Measurements from ENCODE around the gene FLOT1. TPM values are rescaled to one million over a fixed set of nuclear protein-coding genes. Genes with fewer than 3 reads are reported as not detected.

The FLOT1 gene
- total and polyA plus RNA-seq, 2 donors from 2014 or later = 227 to 317 TPM

- DNase-seq (peak in 2 of 5 donors; percentile 29 to 82), FAIRE-seq (no peak)
- Histone ChIP-seq H3K36me3 (ENCODE audit: control insufficient read depth in 2 of 3, insufficient read depth in 3 of 3, low read length in 3 of 3) (no peaks in the 10 kb centered on the region), H3K9me3 (ENCODE audit: control insufficient read depth in 2 of 3, insufficient read depth in 1 of 3, low read length in 3 of 3) (no peaks in the 10 kb centered on the region), H3K9ac (ENCODE audit: low read length in 3 of 3) (peak overlapping the region in 2 of 3 donors; percentile 77 to 94), H3K27ac (ENCODE audit: low read depth in 2 of 2, low read length in 2 of 2) (peak overlapping the region; percentile 97 to 98), H3K4me1 (ENCODE audit: control insufficient read depth in 2 of 3, insufficient read depth in 2 of 3, low read depth in 1 of 3, low read length in 3 of 3) (peaks cover 0 to 22% (median 11%) of the 10 kb centered on the region in 3 donors), H3K27me3 (ENCODE audit: control insufficient read depth, insufficient read depth, low read length) (no peaks in the 10 kb centered on the region), H3K4me3 (ENCODE audit: low read length in 3 of 3) (peak overlapping the region; percentile 40 to 77 (median 67))
- intact Hi-C loops (cut with DNase I) = loop anchor here (5.0 kb wide), 1 partner anchor 38 kb away; the partner anchor contains the start of gene TUBB
- no peak for TF ChIP-seq CTCF (IDR thresholded peaks at IDR 0.05; ENCODE audit: borderline replicate concordance, extremely low read depth, insufficient read depth)
Observed at GRCh38 chr6:30684386-30685156, 57.9 kb downstream of the FLOT1 start.

- DNase-seq (peak in 1 of 5 donors; percentile 70), FAIRE-seq (no peak)
- Histone ChIP-seq H3K9ac (ENCODE audit: low read length in 3 of 3) (peak overlapping the region in 1 of 3 donors; percentile 80), H3K27ac (ENCODE audit: low read depth in 2 of 2, low read length in 2 of 2) (peak overlapping the region; percentile 79 to 98), H3K27me3 (ENCODE audit: control insufficient read depth, insufficient read depth, low read length) (no peaks in the 10 kb centered on the region), H3K4me1 (ENCODE audit: control insufficient read depth in 2 of 3, insufficient read depth in 2 of 3, low read depth in 1 of 3, low read length in 3 of 3) (peaks cover 0 to 25% (median 11%) of the 10 kb centered on the region in 3 donors), H3K9me3 (ENCODE audit: control insufficient read depth in 2 of 3, insufficient read depth in 1 of 3, low read length in 3 of 3) (no peaks in the 10 kb centered on the region), H3K4me3 (ENCODE audit: low read length in 3 of 3) (peak overlapping the region; percentile 40 to 77 (median 67)), H3K36me3 (ENCODE audit: control insufficient read depth in 2 of 3, insufficient read depth in 3 of 3, low read length in 3 of 3) (no peaks in the 10 kb centered on the region)
- no peak for TF ChIP-seq CTCF (IDR thresholded peaks at IDR 0.05; ENCODE audit: borderline replicate concordance, extremely low read depth, insufficient read depth)
- intact Hi-C loops (cut with DNase I) = loop anchor here (5.0 kb wide), 1 partner anchor 38 kb away; the partner anchor contains the start of gene TUBB
Observed at GRCh38 chr6:30683980-30684338, 58.5 kb downstream of the FLOT1 start.

- H3K9ac ChIP-seq (ENCODE audit: low read length in 3 of 3) = peak overlapping the region in 2 of 3 donors; percentile 1 to 80
- H3K4me3 ChIP-seq (ENCODE audit: low read length in 3 of 3) = peak overlapping the region; percentile 5 to 77 (median 67)
- no peak for TF ChIP-seq CTCF (IDR thresholded peaks at IDR 0.05; ENCODE audit: borderline replicate concordance, extremely low read depth, insufficient read depth)
- H3K27me3 ChIP-seq (ENCODE audit: control insufficient read depth, insufficient read depth, low read length) = no peaks in the 10 kb centered on the region
- no peaks in the 10 kb centered on the region for H3K9me3 ChIP-seq (ENCODE audit: control insufficient read depth in 2 of 3, insufficient read depth in 1 of 3, low read length in 3 of 3)
- H3K36me3 ChIP-seq (ENCODE audit: control insufficient read depth in 2 of 3, insufficient read depth in 3 of 3, low read length in 3 of 3) = no peaks in the 10 kb centered on the region
- intact Hi-C loops (cut with DNase I) = loop anchor here (5.0 kb wide), 1 partner anchor 39 kb away; the partner anchor contains the start of gene TUBB
- H3K27ac ChIP-seq (ENCODE audit: low read depth in 2 of 2, low read length in 2 of 2) = peak overlapping the region; percentile 79 to 98
- no peak for FAIRE-seq
- peaks cover 0 to 25% (median 11%) of the 10 kb centered on the region in 3 donors for H3K4me1 ChIP-seq (ENCODE audit: control insufficient read depth in 2 of 3, insufficient read depth in 2 of 3, low read depth in 1 of 3, low read length in 3 of 3)
- DNase-seq = peak in 1 of 5 donors; percentile 61
Observed at GRCh38 chr6:30683183-30683979, 59.1 kb downstream of the FLOT1 start.

Data from kidney (tissue), 14 donors.